HG02623 (cell line): ENCODE data around the gene FOXO3.
"Not testable (repeated sequence)": the region's sequence is repeated elsewhere in the genome, so short reads cannot be mapped to it uniquely, and the experiment has no call there.

Experiments used
- ATAC-seq: cut with Tn5 transposase; IDR thresholded peaks from one replicate; pipeline ENCODE4 v1.9.1; 2021; ENCODE audit warnings: moderate library complexity; ENCODE audit not compliant: unreplicated experiment

Gene FOXO3

GRCh38 chr6:108555399-108556052 is 5.2 kb upstream of the FOXO3 start:
- no peak for ATAC-seq

- no peak for ATAC-seq
Observed at GRCh38 chr6:108556250-108556649, 4.5 kb upstream of the FOXO3 start.

- no peak for ATAC-seq
Observed at GRCh38 chr6:108556866-108557493, 3.7 kb upstream of the FOXO3 start.

- ATAC-seq: no peak
Observed at GRCh38 chr6:108557494-108558371, 3.0 kb upstream of the FOXO3 start.

GRCh38 chr6:108558372-108559096 is 2.2 kb upstream of the FOXO3 start:
- ATAC-seq: peak; percentile 61

- ATAC-seq: peak; percentile 40
Observed at GRCh38 chr6:108559097-108559883, 1.4 kb upstream of the FOXO3 start.

- no peak for ATAC-seq
Observed at GRCh38 chr6:108559884-108560462, 744 bp upstream of the FOXO3 start.

GRCh38 chr6:108561309-108561647 is 561 bp downstream of the FOXO3 start:
- ATAC-seq: not testable (repeated sequence)

- no peak for ATAC-seq
Observed at GRCh38 chr6:108561742-108562502, 1.2 kb downstream of the FOXO3 start.

GRCh38 chr6:108562503-108562993 is 1.8 kb downstream of the FOXO3 start:
- ATAC-seq: no peak

GRCh38 chr6:108563292-108563691 is 2.6 kb downstream of the FOXO3 start:
- no peak for ATAC-seq

- ATAC-seq: no peak
Observed at GRCh38 chr6:108564178-108564577, 3.5 kb downstream of the FOXO3 start.

- ATAC-seq: peak; percentile 52
Observed at GRCh38 chr6:108565091-108565766, 4.5 kb downstream of the FOXO3 start.

GRCh38 chr6:108565893-108566292 is 5.2 kb downstream of the FOXO3 start:
- no peak for ATAC-seq

GRCh38 chr6:108566406-108566805 is 5.7 kb downstream of the FOXO3 start:
- no peak for ATAC-seq

- no peak for ATAC-seq
Observed at GRCh38 chr6:108568101-108568500, 7.4 kb downstream of the FOXO3 start.

- ATAC-seq: no peak
Observed at GRCh38 chr6:108568551-108569305, 8.0 kb downstream of the FOXO3 start.

- no peak for ATAC-seq
Observed at GRCh38 chr6:108570517-108570916, 9.8 kb downstream of the FOXO3 start.
